ENCODE results near the gene ECHDC3. TPM values are rescaled to one million over a fixed set of nuclear protein-coding genes. Genes with fewer than 3 reads are reported as not detected.

Gene ECHDC3
- total RNA-seq, 1 experiment from 2014 or later = 8.9 TPM

- TF ChIP-seq EZH2 (IDR thresholded peaks at IDR 0.05; ENCODE audit: borderline replicate concordance, low read depth, low read length, poor library complexity, severe bottlenecking) = no peak
- TF ChIP-seq, protein P1, sequence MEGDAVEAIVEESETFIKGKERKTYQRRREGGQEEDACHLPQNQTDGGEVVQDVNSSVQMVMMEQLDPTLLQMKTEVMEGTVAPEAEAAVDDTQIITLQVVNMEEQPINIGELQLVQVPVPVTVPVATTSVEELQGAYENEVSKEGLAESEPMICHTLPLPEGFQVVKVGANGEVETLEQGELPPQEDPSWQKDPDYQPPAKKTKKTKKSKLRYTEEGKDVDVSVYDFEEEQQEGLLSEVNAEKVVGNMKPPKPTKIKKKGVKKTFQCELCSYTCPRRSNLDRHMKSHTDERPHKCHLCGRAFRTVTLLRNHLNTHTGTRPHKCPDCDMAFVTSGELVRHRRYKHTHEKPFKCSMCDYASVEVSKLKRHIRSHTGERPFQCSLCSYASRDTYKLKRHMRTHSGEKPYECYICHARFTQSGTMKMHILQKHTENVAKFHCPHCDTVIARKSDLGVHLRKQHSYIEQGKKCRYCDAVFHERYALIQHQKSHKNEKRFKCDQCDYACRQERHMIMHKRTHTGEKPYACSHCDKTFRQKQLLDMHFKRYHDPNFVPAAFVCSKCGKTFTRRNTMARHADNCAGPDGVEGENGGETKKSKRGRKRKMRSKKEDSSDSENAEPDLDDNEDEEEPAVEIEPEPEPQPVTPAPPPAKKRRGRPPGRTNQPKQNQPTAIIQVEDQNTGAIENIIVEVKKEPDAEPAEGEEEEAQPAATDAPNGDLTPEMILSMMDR (conservative IDR thresholded peaks at IDR 0.05; ENCODE audit: low read depth, low read length) = peak; percentile 90
- H3K4me3 ChIP-seq (ENCODE audit: low read depth, low read length, poor library complexity, severe bottlenecking) = no peak overlapping the region
- intact Hi-C loops (cut with micrococcal nuclease; ENCODE audit: unreplicated experiment) = loop anchor here (1.0 to 10.0 kb wide), 2 partner anchors 110 to 210 kb away; partner anchors contain the start of gene USP6NL
- peak; percentile 85 for DNase-seq (ENCODE audit: low spot score)
- no peaks in the 10 kb centered on the region for H3K27me3 ChIP-seq (replicated peaks; ENCODE audit: insufficient read depth, low read depth, low read length, poor library complexity)
- CTCF ChIA-PET = interaction anchor here (0.6 to 1.2 kb wide), 8 partner anchors 24 to 301 kb away, joined by 3 to 17 read pairs (median 4); no protein-coding TSS in a partner anchor
- BruUV-seq (replicated peaks) = no TSS peak
- H3K9me3 ChIP-seq (ENCODE audit: low read depth, low read length, poor library complexity, severe bottlenecking) = no peaks in the 10 kb centered on the region
- no peaks in the 10 kb centered on the region for H3K4me1 ChIP-seq (ENCODE audit: insufficient read depth, low read length, poor library complexity, severe bottlenecking)
- POLR2A ChIA-PET (ENCODE audit: low non-redundant PET) = no interaction called here
- H3K27ac ChIP-seq (ENCODE audit: low read depth, low read length, poor library complexity, severe bottlenecking) = no peak overlapping the region
- no peaks in the 10 kb centered on the region for H3K36me3 ChIP-seq (ENCODE audit: insufficient read depth, low read length, poor library complexity, severe bottlenecking)
Measured at GRCh38 chr10:11724938-11725776, 17.0 kb upstream of the ECHDC3 start.

GRCh38 chr10:11725912-11726311, 16.3 kb upstream of the ECHDC3 start:
- Histone ChIP-seq H3K9me3 (ENCODE audit: low read depth, low read length, poor library complexity, severe bottlenecking) (no peaks in the 10 kb centered on the region), H3K27me3 (replicated peaks; ENCODE audit: insufficient read depth, low read depth, low read length, poor library complexity) (no peaks in the 10 kb centered on the region), H3K36me3 (ENCODE audit: insufficient read depth, low read length, poor library complexity, severe bottlenecking) (no peaks in the 10 kb centered on the region), H3K4me3 (ENCODE audit: low read depth, low read length, poor library complexity, severe bottlenecking) (no peak overlapping the region), H3K4me1 (ENCODE audit: insufficient read depth, low read length, poor library complexity, severe bottlenecking) (no peaks in the 10 kb centered on the region), H3K27ac (ENCODE audit: low read depth, low read length, poor library complexity, severe bottlenecking) (no peak overlapping the region)
- ChIA-PET POLR2A (ENCODE audit: low non-redundant PET) (no interaction called here), CTCF (interaction anchor here (1.2 kb wide), 1 partner anchor 32 kb away, joined by 3 read pairs; no protein-coding TSS in a partner anchor)
- intact Hi-C loops (cut with micrococcal nuclease; ENCODE audit: unreplicated experiment) = loop anchor here (1.0 to 10.0 kb wide), 2 partner anchors 111 to 211 kb away; partner anchors contain the start of gene USP6NL
- TF ChIP-seq EZH2 (IDR thresholded peaks at IDR 0.05; ENCODE audit: borderline replicate concordance, low read depth, low read length, poor library complexity, severe bottlenecking) = no peak
- TF ChIP-seq, protein P1 (conservative IDR thresholded peaks at IDR 0.05; ENCODE audit: low read depth, low read length) = no peak
- no peak for DNase-seq (ENCODE audit: low spot score)
- no TSS peak for BruUV-seq (replicated peaks)

DNA sequence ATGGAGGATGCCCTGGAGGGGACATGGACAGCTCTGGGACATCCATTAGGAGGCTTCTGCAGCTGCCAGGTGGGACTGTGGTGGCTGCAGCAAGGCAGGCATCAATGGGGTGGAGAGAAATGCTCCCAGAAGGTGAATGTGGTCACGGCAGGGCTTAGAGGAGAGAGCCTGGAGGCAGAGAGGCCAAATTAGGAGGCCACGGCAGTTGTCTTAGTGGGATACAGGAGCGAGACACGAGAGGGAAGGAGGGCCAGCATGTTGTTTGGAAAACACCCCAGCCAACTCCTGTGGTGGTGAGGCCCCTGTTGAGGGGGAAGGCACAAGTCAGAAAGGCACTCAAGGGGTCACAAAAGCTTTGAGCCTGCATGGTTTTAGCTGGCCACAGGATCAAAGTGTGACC, 14.6 kb upstream of the ECHDC3 start:
- no peak overlapping the region for H3K27ac ChIP-seq (ENCODE audit: low read depth, low read length, poor library complexity, severe bottlenecking)
- H3K4me3 ChIP-seq (ENCODE audit: low read depth, low read length, poor library complexity, severe bottlenecking) = no peak overlapping the region
- no TSS peak for BruUV-seq (replicated peaks)
- H3K9me3 ChIP-seq (ENCODE audit: low read depth, low read length, poor library complexity, severe bottlenecking) = no peaks in the 10 kb centered on the region
- no peaks in the 10 kb centered on the region for H3K4me1 ChIP-seq (ENCODE audit: insufficient read depth, low read length, poor library complexity, severe bottlenecking)
- intact Hi-C loops (cut with micrococcal nuclease; ENCODE audit: unreplicated experiment) = loop anchor here (10.0 kb wide), 1 partner anchor 113 kb away; the partner anchor contains the start of gene USP6NL
- CTCF ChIA-PET = interaction anchor here (0.5 kb wide), 1 partner anchor 300 kb away, joined by 6 read pairs; no protein-coding TSS in a partner anchor
- no peaks in the 10 kb centered on the region for H3K27me3 ChIP-seq (replicated peaks; ENCODE audit: insufficient read depth, low read depth, low read length, poor library complexity)
- no peaks in the 10 kb centered on the region for H3K36me3 ChIP-seq (ENCODE audit: insufficient read depth, low read length, poor library complexity, severe bottlenecking)
- TF ChIP-seq, protein P1 (conservative IDR thresholded peaks at IDR 0.05; ENCODE audit: low read depth, low read length) = no peak
- TF ChIP-seq EZH2 (IDR thresholded peaks at IDR 0.05; ENCODE audit: borderline replicate concordance, low read depth, low read length, poor library complexity, severe bottlenecking) = no peak
- POLR2A ChIA-PET (ENCODE audit: low non-redundant PET) = no interaction called here
- no peak for DNase-seq (ENCODE audit: low spot score)
